GM12878 (cell line): ENCODE results near the gene ZFP91. TPM values are rescaled to one million over a fixed set of nuclear protein-coding genes. Genes with fewer than 3 reads are reported as not detected.

Source experiments
- BCLAF1 ChIP-seq: fragments of 450-650 bp; IDR thresholded peaks from 2 replicates; pipeline ENCODE4 v1.6.1; 2017; ENCODE audit warnings: antibody characterized with exemption, mild to moderate bottlenecking, moderate library complexity
- CHD4 ChIP-seq: fragments of 200-600 bp; sonication (generic); IDR thresholded peaks from 2 replicates; pipeline ENCODE4 v1.6.1; 2016; ENCODE audit warnings: mild to moderate bottlenecking
- CREB1 ChIP-seq: IDR thresholded peaks from 2 replicates; pipeline ENCODE4 v1.6.1; 2012; ENCODE audit warnings: low read depth, mild to moderate bottlenecking, inconsistent platforms
- EZH2 ChIP-seq: IDR thresholded peaks from 2 replicates; pipeline ENCODE4 v1.6.1; 2012; ENCODE audit warnings: low read depth, mild to moderate bottlenecking, control low read depth, inconsistent platforms, low read length, borderline replicate concordance; ENCODE audit not compliant: control insufficient read depth
- FOXM1 ChIP-seq: IDR thresholded peaks from 2 replicates; pipeline ENCODE4 v1.6.1; 2012; ENCODE audit warnings: low read depth, mild to moderate bottlenecking, inconsistent platforms, low read length, moderate library complexity
- HSF1 ChIP-seq: fragments of 150-350 bp; IDR thresholded peaks from 2 replicates; pipeline ENCODE4 v1.6.1; 2014; ENCODE audit warnings: mild to moderate bottlenecking, low read depth, low read length
- MEF2A ChIP-seq: IDR thresholded peaks from 2 replicates; pipeline ENCODE4 v1.6.1; 2011; ENCODE audit warnings: low read depth, mild to moderate bottlenecking, low read length, moderate library complexity; ENCODE audit not compliant: insufficient read depth
- MTA3 ChIP-seq: IDR thresholded peaks from 2 replicates; pipeline ENCODE4 v1.6.1; 2012; ENCODE audit warnings: low read length, inconsistent platforms, borderline replicate concordance
- POLR2A ChIP-seq: IDR thresholded peaks from 2 replicates; pipeline ENCODE4 v1.6.1; 2011; ENCODE audit warnings: low read depth, mild to moderate bottlenecking, low read length
- SMC3 ChIP-seq: IDR thresholded peaks from 2 replicates; pipeline ENCODE4 v1.6.1; 2011; ENCODE audit warnings: low read length, improper control_type of control experiment, borderline replicate concordance
- SPI1 ChIP-seq: IDR thresholded peaks from 2 replicates; pipeline ENCODE4 v1.6.1; 2011; ENCODE audit warnings: low read depth, mild to moderate bottlenecking, low read length, moderate library complexity, borderline replicate concordance; ENCODE audit not compliant: insufficient read depth
- SUZ12 ChIP-seq: fragments of 200-600 bp; sonication (generic); IDR thresholded peaks from one replicate; pipeline ENCODE4 v1.6.1; 2018; ENCODE audit warnings: antibody characterized with exemption, mild to moderate bottlenecking; ENCODE audit not compliant: unreplicated experiment
- YBX1 ChIP-seq: fragments of 450-650 bp; IDR thresholded peaks from 2 replicates; pipeline ENCODE4 v1.6.1; 2016; ENCODE audit warnings: antibody characterized with exemption
- YY1 ChIP-seq: IDR thresholded peaks from 2 replicates; pipeline ENCODE4 v1.6.1; 2011; ENCODE audit warnings: low read depth, mild to moderate bottlenecking, low read length
- ZNF384 ChIP-seq: IDR thresholded peaks from 2 replicates; pipeline ENCODE4 v1.6.1; 2012; ENCODE audit warnings: low read depth, mild to moderate bottlenecking, low read length, improper control_type of control experiment, borderline replicate concordance
- polyA plus RNA-seq, 11 experiments: library from polyadenylated mRNA; depleted of rRNA in 4 of 11; unstranded in 6 of 11; stranded (reverse) in 5 of 11; fragments of >200 nt; fragmentation: Nextera tagmentation in 4 of 11; fragmentation: Illumina TruSeq in 1 of 11; extraction: Ambion mirVana in 4 of 11; extraction: Trizol in 1 of 11; gene quantifications; 1 replicate in 1 of 11; 2 replicates in 10 of 11; pipeline versions ENCODE4 v1.2.1 to v1.2.3, GENCODE V29; 2011 to 2016; ENCODE audit warnings: inconsistent platforms in 2 of 11, missing spikeins in 2 of 11, low read depth in 1 of 11
- total RNA-seq, 4 experiments: library from RNA; depleted of rRNA in 3 of 4; stranded (reverse); fragments of >200 nt in 3 of 4; fragmentation: Illumina TruSeq in 1 of 4; extraction: Trizol in 1 of 4; gene quantifications; 2 replicates each; pipeline versions ENCODE4 v1.2.1 to v1.2.3, GENCODE V29; 2013 to 2021
- TF ChIP-seq, protein P1 (sequence below): IDR thresholded peaks from 2 replicates; pipeline ENCODE4 v1.6.1; 2012; ENCODE audit warnings: low read depth, low read length, improper control_type of control experiment
- TF ChIP-seq, protein P2 (sequence below): IDR thresholded peaks from 2 replicates; pipeline ENCODE4 v1.6.1; 2011; ENCODE audit warnings: borderline replicate concordance, low read depth, mild to moderate bottlenecking, moderate library complexity, mixed read lengths, low read length; ENCODE audit not compliant: insufficient read depth; ENCODE audit errors: extremely low read length
- TF ChIP-seq, protein P3 (sequence below): fragments of 450-650 bp; IDR thresholded peaks from 2 replicates; pipeline ENCODE4 v1.6.1; 2018; ENCODE audit warnings: mild to moderate bottlenecking, low read depth, moderate library complexity; ENCODE audit not compliant: partially characterized antibody
- TF ChIP-seq, protein P4 (sequence below): IDR thresholded peaks from 2 replicates; pipeline ENCODE4 v1.6.1; 2011; ENCODE audit warnings: mild to moderate bottlenecking, low read depth, low read length, moderate library complexity; ENCODE audit not compliant: insufficient replicate concordance

The ZFP91 gene
- total and polyA plus RNA-seq, 10 of the 15 experiments (the other 5 are each of a cell fraction or from before 2014, with no cell fraction given) = 12.9 to 54.1 (median 31.7) TPM

DNA sequence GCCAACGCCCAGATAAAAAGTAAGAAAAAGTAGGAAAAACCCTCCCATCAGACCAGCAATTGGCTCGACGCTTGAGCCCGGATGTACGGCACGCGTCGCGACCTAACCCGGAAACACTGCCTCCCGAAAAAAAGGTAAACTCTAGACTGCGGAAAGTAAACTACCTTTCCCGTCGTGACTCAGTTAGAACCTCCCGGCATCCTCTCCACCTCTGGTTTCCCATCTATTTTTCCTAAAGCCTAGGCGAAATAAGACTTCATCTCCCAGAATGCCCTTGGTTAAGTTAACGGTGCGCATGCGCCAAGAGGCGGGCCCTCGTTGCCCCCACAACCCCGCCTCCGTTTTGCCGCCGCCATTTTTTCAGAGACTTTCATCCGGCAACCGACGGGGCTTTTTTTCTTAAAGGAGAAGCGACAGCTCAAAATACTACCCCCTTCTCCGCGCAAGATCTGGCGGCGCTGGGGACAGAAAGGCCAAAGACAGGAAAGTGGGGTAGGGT is 678 bp upstream of the ZFP91 start (continued):
- TF ChIP-seq YY1 (peak; percentile 96), CREB1 (peak; percentile 89), POLR2A (peak; percentile 55), SMC3 (no peak), MEF2A (peak; percentile 42; the same call in 1 of the 2 replicates), HSF1 (no peak), SPI1 (no peak), SUZ12 (no peak), FOXM1 (no peak; the same call in 1 of the 2 replicates), BCLAF1 (no peak), EZH2 (no peak), ZNF384 (peak; percentile 91), CHD4 (no peak), YBX1 (no peak), MTA3 (no peak; the same call in 1 of the 2 replicates)
- TF ChIP-seq, protein P1, sequence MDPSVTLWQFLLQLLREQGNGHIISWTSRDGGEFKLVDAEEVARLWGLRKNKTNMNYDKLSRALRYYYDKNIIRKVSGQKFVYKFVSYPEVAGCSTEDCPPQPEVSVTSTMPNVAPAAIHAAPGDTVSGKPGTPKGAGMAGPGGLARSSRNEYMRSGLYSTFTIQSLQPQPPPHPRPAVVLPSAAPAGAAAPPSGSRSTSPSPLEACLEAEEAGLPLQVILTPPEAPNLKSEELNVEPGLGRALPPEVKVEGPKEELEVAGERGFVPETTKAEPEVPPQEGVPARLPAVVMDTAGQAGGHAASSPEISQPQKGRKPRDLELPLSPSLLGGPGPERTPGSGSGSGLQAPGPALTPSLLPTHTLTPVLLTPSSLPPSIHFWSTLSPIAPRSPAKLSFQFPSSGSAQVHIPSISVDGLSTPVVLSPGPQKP = no peak; the same call in 1 of the 2 replicates
- TF ChIP-seq, protein P2, sequence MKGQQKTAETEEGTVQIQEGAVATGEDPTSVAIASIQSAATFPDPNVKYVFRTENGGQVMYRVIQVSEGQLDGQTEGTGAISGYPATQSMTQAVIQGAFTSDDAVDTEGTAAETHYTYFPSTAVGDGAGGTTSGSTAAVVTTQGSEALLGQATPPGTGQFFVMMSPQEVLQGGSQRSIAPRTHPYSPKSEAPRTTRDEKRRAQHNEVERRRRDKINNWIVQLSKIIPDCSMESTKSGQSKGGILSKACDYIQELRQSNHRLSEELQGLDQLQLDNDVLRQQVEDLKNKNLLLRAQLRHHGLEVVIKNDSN = no peak
- TF ChIP-seq, protein P3, sequence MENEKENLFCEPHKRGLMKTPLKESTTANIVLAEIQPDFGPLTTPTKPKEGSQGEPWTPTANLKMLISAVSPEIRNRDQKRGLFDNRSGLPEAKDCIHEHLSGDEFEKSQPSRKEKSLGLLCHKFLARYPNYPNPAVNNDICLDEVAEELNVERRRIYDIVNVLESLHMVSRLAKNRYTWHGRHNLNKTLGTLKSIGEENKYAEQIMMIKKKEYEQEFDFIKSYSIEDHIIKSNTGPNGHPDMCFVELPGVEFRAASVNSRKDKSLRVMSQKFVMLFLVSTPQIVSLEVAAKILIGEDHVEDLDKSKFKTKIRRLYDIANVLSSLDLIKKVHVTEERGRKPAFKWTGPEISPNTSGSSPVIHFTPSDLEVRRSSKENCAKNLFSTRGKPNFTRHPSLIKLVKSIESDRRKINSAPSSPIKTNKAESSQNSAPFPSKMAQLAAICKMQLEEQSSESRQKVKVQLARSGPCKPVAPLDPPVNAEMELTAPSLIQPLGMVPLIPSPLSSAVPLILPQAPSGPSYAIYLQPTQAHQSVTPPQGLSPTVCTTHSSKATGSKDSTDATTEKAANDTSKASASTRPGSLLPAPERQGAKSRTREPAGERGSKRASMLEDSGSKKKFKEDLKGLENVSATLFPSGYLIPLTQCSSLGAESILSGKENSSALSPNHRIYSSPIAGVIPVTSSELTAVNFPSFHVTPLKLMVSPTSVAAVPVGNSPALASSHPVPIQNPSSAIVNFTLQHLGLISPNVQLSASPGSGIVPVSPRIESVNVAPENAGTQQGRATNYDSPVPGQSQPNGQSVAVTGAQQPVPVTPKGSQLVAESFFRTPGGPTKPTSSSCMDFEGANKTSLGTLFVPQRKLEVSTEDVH = peak; percentile 70
- TF ChIP-seq, protein P4, sequence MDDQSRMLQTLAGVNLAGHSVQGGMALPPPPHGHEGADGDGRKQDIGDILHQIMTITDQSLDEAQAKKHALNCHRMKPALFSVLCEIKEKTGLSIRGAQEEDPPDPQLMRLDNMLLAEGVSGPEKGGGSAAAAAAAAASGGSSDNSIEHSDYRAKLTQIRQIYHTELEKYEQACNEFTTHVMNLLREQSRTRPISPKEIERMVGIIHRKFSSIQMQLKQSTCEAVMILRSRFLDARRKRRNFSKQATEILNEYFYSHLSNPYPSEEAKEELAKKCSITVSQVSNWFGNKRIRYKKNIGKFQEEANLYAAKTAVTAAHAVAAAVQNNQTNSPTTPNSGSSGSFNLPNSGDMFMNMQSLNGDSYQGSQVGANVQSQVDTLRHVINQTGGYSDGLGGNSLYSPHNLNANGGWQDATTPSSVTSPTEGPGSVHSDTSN = no peak
